NCI-H146 (cell line): Measurements from ENCODE around the gene ZKSCAN2.
A peak's percentile ranks its signal among the peaks of the same experiment; 100 is the strongest.

Experiments
- DNase-seq: peaks from one replicate; lab custom pipeline; 2025; lab: John Stamatoyannopoulos, UW

ZKSCAN2 gene

GRCh38 chr16:25257470-25257955, at the start of gene ZKSCAN2:
ZKSCAN2 (minus strand) TSS chr16:25257845; CDS start chr16:25257127, 718 bp downstream.
- DNase-seq, result peak; percentile 96

- DNase-seq, result no peak
These were observed 42.3 kb upstream of the ZKSCAN2 start for GRCh38 chr16:25299792-25300590.

- no peak for DNase-seq
These were observed 40.7 kb upstream of the ZKSCAN2 start for GRCh38 chr16:25298165-25298872.

- no peak for DNase-seq
These were observed 39.6 kb upstream of the ZKSCAN2 start for GRCh38 chr16:25297151-25297787.

- no peak for DNase-seq
These were observed 33.9 kb upstream of the ZKSCAN2 start for GRCh38 chr16:25291580-25291979.

GRCh38 chr16:25289466-25289865, 31.8 kb upstream of the ZKSCAN2 start:
- DNase-seq, result no peak

- no peak for DNase-seq
These were observed 21.8 kb upstream of the ZKSCAN2 start for GRCh38 chr16:25279491-25279890.

GRCh38 chr16:25271421-25271820, 13.8 kb upstream of the ZKSCAN2 start:
- no peak for DNase-seq

- DNase-seq, result peak; percentile 28
These were observed 12.9 kb upstream of the ZKSCAN2 start for GRCh38 chr16:25270577-25270976.

- no peak for DNase-seq
These were observed 12.2 kb upstream of the ZKSCAN2 start for GRCh38 chr16:25269879-25270278.

- DNase-seq, result no peak
These were observed 8.3 kb upstream of the ZKSCAN2 start for GRCh38 chr16:25265968-25266367.

GRCh38 chr16:25264597-25264996, 7.0 kb upstream of the ZKSCAN2 start:
- DNase-seq, result no peak

GRCh38 chr16:25260416-25260815, 2.8 kb upstream of the ZKSCAN2 start:
- no peak for DNase-seq

- peak; percentile 46 for DNase-seq
These were observed 1.2 kb upstream of the ZKSCAN2 start for GRCh38 chr16:25258861-25259179.

- DNase-seq, result peak; percentile 96
These were observed 563 bp upstream of the ZKSCAN2 start for GRCh38 chr16:25257956-25258860.

GRCh38 chr16:25256695-25257469, 763 bp downstream of the ZKSCAN2 start:
- DNase-seq, result peak; percentile 55

- DNase-seq, result no peak
These were observed 4.3 kb downstream of the ZKSCAN2 start for GRCh38 chr16:25253322-25253721.

GRCh38 chr16:25250467-25250866, 7.2 kb downstream of the ZKSCAN2 start:
- DNase-seq, result no peak

- no peak for DNase-seq
These were observed 21.7 kb downstream of the ZKSCAN2 start for GRCh38 chr16:25235991-25236390.

GRCh38 chr16:25228372-25228771, 29.3 kb downstream of the ZKSCAN2 start:
- DNase-seq, result no peak

GRCh38 chr16:25224731-25225319, 32.8 kb downstream of the ZKSCAN2 start:
- DNase-seq, result no peak
